ENCODE results near the gene CNST. TPM values are rescaled to one million over a fixed set of nuclear protein-coding genes. Genes with fewer than 3 reads are reported as not detected.

Gene CNST
- total and polyA plus RNA-seq, 2 of the 13 experiments (the other 11 are each of a cell fraction or from before 2014, with no cell fraction given): 6.3 to 12.4 TPM

DNA sequence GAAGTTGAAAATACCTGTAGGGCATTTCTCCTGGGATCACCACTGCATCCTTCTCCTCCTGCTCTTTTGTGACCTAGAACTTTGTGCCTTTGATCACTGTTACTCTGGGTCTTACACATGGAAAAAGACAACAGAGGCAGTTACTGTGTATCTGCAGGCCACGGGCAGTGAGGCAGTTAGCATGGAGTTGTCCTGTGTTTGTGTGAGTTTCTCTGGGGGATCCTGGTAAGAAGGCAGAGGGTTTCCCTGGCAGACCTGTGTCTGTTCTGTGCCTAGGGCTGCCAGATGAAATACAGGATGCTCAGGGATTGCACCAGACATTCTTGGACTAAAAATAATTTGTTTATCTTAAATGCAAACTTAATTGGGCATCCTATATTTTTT, 113.5 kb downstream of the CNST start (continued):
- TF ChIP-seq, protein P1, sequence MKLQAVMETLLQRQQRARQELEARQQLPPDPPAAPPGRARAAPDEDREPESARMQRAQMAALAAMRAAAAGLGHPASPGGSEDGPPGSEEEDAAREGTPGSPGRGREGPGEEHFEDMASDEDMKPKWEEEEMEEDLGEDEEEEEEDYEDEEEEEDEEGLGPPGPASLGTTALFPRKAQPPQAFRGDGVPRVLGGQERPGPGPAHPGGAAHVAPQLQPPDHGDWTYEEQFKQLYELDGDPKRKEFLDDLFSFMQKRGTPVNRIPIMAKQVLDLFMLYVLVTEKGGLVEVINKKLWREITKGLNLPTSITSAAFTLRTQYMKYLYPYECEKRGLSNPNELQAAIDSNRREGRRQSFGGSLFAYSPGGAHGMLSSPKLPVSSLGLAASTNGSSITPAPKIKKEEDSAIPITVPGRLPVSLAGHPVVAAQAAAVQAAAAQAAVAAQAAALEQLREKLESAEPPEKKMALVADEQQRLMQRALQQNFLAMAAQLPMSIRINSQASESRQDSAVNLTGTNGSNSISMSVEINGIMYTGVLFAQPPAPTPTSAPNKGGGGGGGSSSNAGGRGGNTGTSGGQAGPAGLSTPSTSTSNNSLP (IDR thresholded peaks at IDR 0.05; ENCODE audit: low read depth, low read length): no peak
- TF ChIP-seq ZSCAN22 (CRISPR knock-in tag; IDR thresholded peaks at IDR 0.05): no peak
- TF ChIP-seq ZNF879 (CRISPR knock-in tag; IDR thresholded peaks at IDR 0.05): no peak
- TF ChIP-seq JUN (CRISPR knock-in tag; IDR thresholded peaks at IDR 0.05): no peak
- TF ChIP-seq CBFB (CRISPR knock-in tag; IDR thresholded peaks at IDR 0.05): no peak
- no peak for TF ChIP-seq ZNF441 (CRISPR knock-in tag; IDR thresholded peaks at IDR 0.05; ENCODE audit: borderline replicate concordance)

DNA sequence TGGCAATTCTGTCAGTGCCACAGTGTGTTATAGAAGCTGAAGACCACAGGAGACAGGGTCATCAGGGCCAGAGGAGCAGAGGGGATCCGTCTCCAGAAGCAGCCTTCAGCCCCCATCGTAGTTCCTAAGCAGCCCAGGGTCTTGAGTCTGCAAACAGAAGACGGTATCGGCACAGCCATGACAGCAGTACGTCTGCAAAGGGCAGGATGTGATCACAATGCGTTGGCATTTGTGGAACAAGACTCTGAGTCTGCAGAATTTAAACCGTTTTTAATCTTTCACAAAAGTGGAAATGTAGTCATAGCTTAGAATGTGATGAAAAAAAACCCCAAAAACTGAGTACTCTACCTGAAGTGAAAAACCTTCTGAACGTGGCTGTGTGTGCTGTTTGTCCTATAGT, 113.9 kb downstream of the CNST start:
- no peak overlapping the region for H3K4me2 ChIP-seq (ENCODE audit: low read depth, low read length)
- FAIRE-seq (no peak), ATAC-seq (no peak), DNase-seq (ENCODE audit: low spot score) (no peak)
- no peaks in the 10 kb centered on the region for H3K27me3 ChIP-seq (ENCODE audit: control insufficient read depth in 1 of 2, insufficient read depth in 2 of 2, low read length in 2 of 2)
- H3K9me3 ChIP-seq (ENCODE audit: low read length): no peaks in the 10 kb centered on the region
- H3K79me2 ChIP-seq (ENCODE audit: insufficient read depth, low read length): no peaks in the 10 kb centered on the region
- in situ Hi-C loops (cut with HindIII; ENCODE audit: extremely low pct_ligation_motif_present, low pct_unique_long_range_greater_than_20kb): no loop called here
- no peaks in the 10 kb centered on the region for H3K36me3 ChIP-seq (replicated peaks in 1 of 2; ENCODE audit: control insufficient read depth in 1 of 2, insufficient read depth in 2 of 2, low read length in 2 of 2)
- H4K20me1 ChIP-seq (ENCODE audit: insufficient read depth, low read length): no peaks in the 10 kb centered on the region
- WGBS (ENCODE audit: low lambda C conversion rate): 66% methylated on average over 8 of the region's 8 CpGs
- no peak overlapping the region for H3K27ac ChIP-seq (ENCODE audit: extremely low read length, insufficient read depth, low read length)
- ChIA-PET CTCF (ENCODE audit: low intra/inter-chr PET ratio, low total read pairs) (no interaction called here), POLR2A (no interaction called here)
- intact Hi-C loops (cut with micrococcal nuclease; ENCODE audit: unreplicated experiment): no loop called here
- no peak overlapping the region for H2AFZ ChIP-seq (ENCODE audit: low read length)
- no peaks in the 10 kb centered on the region for H3K4me1 ChIP-seq (ENCODE audit: insufficient read depth, low read length)
- no peak overlapping the region for H3K9ac ChIP-seq (ENCODE audit: insufficient read depth, low read depth, low read length)
- BruUV-seq (replicated peaks): no TSS peak
- no peak overlapping the region for H3K4me3 ChIP-seq (replicated peaks in 1 of 3; ENCODE audit: insufficient read depth in 1 of 3, low read depth in 2 of 3, low read length in 3 of 3)
- TF ChIP-seq, protein P2, sequence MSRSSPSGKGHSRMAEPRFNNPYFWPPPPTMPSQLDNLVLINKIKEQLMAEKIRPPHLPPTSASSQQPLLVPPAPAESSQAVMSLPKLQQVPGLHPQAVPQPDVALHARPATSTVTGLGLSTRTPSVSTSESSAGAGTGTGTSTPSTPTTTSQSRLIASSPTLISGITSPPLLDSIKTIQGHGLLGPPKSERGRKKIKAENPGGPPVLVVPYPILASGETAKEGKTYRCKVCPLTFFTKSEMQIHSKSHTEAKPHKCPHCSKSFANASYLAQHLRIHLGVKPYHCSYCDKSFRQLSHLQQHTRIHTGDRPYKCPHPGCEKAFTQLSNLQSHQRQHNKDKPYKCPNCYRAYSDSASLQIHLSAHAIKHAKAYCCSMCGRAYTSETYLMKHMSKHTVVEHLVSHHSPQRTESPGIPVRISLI (CRISPR knock-in tag; IDR thresholded peaks at IDR 0.05; ENCODE audit: borderline replicate concordance): no peak
- TF ChIP-seq ZNF562 (CRISPR knock-in tag; IDR thresholded peaks at IDR 0.05; ENCODE audit: borderline replicate concordance) (no peak), ZNF607 (CRISPR knock-in tag; IDR thresholded peaks at IDR 0.05; ENCODE audit: borderline replicate concordance) (no peak), ZNF605 (CRISPR knock-in tag; IDR thresholded peaks at IDR 0.05) (no peak), ZC3H13 (CRISPR knock-in tag; IDR thresholded peaks at IDR 0.05) (no peak)
- TF ChIP-seq, protein P1 (IDR thresholded peaks at IDR 0.05; ENCODE audit: low read depth, low read length): no peak
- TF ChIP-seq, protein P3, sequence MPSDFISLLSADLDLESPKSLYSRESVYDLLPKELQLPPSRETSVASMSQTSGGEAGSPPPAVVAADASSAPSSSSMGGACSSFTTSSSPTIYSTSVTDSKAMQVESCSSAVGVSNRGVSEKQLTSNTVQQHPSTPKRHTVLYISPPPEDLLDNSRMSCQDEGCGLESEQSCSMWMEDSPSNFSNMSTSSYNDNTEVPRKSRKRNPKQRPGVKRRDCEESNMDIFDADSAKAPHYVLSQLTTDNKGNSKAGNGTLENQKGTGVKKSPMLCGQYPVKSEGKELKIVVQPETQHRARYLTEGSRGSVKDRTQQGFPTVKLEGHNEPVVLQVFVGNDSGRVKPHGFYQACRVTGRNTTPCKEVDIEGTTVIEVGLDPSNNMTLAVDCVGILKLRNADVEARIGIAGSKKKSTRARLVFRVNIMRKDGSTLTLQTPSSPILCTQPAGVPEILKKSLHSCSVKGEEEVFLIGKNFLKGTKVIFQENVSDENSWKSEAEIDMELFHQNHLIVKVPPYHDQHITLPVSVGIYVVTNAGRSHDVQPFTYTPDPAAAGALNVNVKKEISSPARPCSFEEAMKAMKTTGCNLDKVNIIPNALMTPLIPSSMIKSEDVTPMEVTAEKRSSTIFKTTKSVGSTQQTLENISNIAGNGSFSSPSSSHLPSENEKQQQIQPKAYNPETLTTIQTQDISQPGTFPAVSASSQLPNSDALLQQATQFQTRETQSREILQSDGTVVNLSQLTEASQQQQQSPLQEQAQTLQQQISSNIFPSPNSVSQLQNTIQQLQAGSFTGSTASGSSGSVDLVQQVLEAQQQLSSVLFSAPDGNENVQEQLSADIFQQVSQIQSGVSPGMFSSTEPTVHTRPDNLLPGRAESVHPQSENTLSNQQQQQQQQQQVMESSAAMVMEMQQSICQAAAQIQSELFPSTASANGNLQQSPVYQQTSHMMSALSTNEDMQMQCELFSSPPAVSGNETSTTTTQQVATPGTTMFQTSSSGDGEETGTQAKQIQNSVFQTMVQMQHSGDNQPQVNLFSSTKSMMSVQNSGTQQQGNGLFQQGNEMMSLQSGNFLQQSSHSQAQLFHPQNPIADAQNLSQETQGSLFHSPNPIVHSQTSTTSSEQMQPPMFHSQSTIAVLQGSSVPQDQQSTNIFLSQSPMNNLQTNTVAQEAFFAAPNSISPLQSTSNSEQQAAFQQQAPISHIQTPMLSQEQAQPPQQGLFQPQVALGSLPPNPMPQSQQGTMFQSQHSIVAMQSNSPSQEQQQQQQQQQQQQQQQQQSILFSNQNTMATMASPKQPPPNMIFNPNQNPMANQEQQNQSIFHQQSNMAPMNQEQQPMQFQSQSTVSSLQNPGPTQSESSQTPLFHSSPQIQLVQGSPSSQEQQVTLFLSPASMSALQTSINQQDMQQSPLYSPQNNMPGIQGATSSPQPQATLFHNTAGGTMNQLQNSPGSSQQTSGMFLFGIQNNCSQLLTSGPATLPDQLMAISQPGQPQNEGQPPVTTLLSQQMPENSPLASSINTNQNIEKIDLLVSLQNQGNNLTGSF (CRISPR knock-in tag; IDR thresholded peaks at IDR 0.05): no peak

Data from HepG2 (cell line).